GM12878 (cell line): ENCODE measurements around the gene GPC6. TPM values are rescaled to one million over a fixed set of nuclear protein-coding genes. Genes with fewer than 3 reads are reported as not detected.

Source experiments
- IRF4 ChIP-seq: IDR thresholded peaks from 2 replicates; pipeline ENCODE4 v1.6.1; 2011; ENCODE audit warnings: low read depth, low read length
- KLF5 ChIP-seq: fragments of 450-650 bp; IDR thresholded peaks from 2 replicates; pipeline ENCODE4 v1.6.1; 2014; ENCODE audit warnings: mild to moderate bottlenecking; ENCODE audit not compliant: partially characterized antibody
- MEF2A ChIP-seq: IDR thresholded peaks from 2 replicates; pipeline ENCODE4 v1.6.1; 2011; ENCODE audit warnings: low read depth, mild to moderate bottlenecking, low read length, moderate library complexity; ENCODE audit not compliant: insufficient read depth
- MYB ChIP-seq: fragments of 150-350 bp; IDR thresholded peaks from 2 replicates; pipeline ENCODE4 v1.6.1; 2014; ENCODE audit warnings: mild to moderate bottlenecking, low read depth, low read length, borderline replicate concordance
- polyA plus RNA-seq, 11 experiments: library from polyadenylated mRNA; depleted of rRNA in 4 of 11; unstranded in 6 of 11; stranded (reverse) in 5 of 11; fragments of >200 nt; fragmentation: Nextera tagmentation in 4 of 11; fragmentation: Illumina TruSeq in 1 of 11; extraction: Ambion mirVana in 4 of 11; extraction: Trizol in 1 of 11; gene quantifications; 1 replicate in 1 of 11; 2 replicates in 10 of 11; pipeline versions ENCODE4 v1.2.1 to v1.2.3, GENCODE V29; 2011 to 2016; ENCODE audit warnings: inconsistent platforms in 2 of 11, missing spikeins in 2 of 11, low read depth in 1 of 11
- total RNA-seq, 4 experiments: library from RNA; depleted of rRNA in 3 of 4; stranded (reverse); fragments of >200 nt in 3 of 4; fragmentation: Illumina TruSeq in 1 of 4; extraction: Trizol in 1 of 4; gene quantifications; 2 replicates each; pipeline versions ENCODE4 v1.2.1 to v1.2.3, GENCODE V29; 2013 to 2021
- TF ChIP-seq, protein P1 (sequence below): fragments of 450-650 bp; formaldehyde crosslinking; IDR thresholded peaks from 2 replicates; pipeline ENCODE4 v1.4.0; 2020; ENCODE audit warnings: mild to moderate bottlenecking, moderate library complexity
- TF ChIP-seq, protein P2 (sequence below): fragments of 150-350 bp; IDR thresholded peaks from 2 replicates; pipeline ENCODE4 v1.6.1; 2016; ENCODE audit warnings: low read depth, low read length
- TF ChIP-seq, protein P3 (sequence below): fragments of 450-650 bp; IDR thresholded peaks from 2 replicates; pipeline ENCODE4 v1.6.1; 2016; ENCODE audit warnings: mild to moderate bottlenecking

The GPC6 gene
- total and polyA plus RNA-seq, 10 of the 15 experiments (the other 5 are each of a cell fraction or from before 2014, with no cell fraction given) = 0.03 to 0.04 (median 0.03) TPM; not detected in 7

DNA sequence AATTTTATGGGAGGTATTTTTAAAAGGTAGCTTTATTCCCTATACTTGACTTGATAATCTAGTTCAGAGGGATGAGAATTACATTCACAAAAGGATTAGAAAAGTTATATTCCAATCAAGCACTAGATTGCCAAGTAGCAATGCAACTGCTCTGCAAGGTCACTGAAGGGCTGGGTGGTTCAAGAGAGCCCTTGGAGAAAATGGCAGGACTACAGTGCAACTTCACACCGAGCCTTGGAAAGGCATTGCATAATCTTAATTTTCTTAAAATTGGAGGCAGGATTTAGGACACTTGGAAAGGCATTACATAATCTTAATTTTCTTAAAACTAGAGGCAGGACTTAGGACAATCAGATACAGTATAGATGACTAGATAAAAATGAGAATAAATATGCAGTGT is 936.9 kb downstream of the GPC6 start (continued):
- TF ChIP-seq, protein P1, sequence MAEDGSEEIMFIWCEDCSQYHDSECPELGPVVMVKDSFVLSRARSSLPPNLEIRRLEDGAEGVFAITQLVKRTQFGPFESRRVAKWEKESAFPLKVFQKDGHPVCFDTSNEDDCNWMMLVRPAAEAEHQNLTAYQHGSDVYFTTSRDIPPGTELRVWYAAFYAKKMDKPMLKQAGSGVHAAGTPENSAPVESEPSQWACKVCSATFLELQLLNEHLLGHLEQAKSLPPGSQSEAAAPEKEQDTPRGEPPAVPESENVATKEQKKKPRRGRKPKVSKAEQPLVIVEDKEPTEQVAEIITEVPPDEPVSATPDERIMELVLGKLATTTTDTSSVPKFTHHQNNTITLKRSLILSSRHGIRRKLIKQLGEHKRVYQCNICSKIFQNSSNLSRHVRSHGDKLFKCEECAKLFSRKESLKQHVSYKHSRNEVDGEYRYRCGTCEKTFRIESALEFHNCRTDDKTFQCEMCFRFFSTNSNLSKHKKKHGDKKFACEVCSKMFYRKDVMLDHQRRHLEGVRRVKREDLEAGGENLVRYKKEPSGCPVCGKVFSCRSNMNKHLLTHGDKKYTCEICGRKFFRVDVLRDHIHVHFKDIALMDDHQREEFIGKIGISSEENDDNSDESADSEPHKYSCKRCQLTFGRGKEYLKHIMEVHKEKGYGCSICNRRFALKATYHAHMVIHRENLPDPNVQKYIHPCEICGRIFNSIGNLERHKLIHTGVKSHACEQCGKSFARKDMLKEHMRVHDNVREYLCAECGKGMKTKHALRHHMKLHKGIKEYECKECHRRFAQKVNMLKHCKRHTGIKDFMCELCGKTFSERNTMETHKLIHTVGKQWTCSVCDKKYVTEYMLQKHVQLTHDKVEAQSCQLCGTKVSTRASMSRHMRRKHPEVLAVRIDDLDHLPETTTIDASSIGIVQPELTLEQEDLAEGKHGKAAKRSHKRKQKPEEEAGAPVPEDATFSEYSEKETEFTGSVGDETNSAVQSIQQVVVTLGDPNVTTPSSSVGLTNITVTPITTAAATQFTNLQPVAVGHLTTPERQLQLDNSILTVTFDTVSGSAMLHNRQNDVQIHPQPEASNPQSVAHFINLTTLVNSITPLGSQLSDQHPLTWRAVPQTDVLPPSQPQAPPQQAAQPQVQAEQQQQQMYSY (CRISPR knock-in tag) = no peak
- TF ChIP-seq, protein P2, sequence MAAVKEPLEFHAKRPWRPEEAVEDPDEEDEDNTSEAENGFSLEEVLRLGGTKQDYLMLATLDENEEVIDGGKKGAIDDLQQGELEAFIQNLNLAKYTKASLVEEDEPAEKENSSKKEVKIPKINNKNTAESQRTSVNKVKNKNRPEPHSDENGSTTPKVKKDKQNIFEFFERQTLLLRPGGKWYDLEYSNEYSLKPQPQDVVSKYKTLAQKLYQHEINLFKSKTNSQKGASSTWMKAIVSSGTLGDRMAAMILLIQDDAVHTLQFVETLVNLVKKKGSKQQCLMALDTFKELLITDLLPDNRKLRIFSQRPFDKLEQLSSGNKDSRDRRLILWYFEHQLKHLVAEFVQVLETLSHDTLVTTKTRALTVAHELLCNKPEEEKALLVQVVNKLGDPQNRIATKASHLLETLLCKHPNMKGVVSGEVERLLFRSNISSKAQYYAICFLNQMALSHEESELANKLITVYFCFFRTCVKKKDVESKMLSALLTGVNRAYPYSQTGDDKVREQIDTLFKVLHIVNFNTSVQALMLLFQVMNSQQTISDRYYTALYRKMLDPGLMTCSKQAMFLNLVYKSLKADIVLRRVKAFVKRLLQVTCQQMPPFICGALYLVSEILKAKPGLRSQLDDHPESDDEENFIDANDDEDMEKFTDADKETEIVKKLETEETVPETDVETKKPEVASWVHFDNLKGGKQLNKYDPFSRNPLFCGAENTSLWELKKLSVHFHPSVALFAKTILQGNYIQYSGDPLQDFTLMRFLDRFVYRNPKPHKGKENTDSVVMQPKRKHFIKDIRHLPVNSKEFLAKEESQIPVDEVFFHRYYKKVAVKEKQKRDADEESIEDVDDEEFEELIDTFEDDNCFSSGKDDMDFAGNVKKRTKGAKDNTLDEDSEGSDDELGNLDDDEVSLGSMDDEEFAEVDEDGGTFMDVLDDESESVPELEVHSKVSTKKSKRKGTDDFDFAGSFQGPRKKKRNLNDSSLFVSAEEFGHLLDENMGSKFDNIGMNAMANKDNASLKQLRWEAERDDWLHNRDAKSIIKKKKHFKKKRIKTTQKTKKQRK = no peak
- no peak for TF ChIP-seq MYB
- TF ChIP-seq KLF5 = no peak
- TF ChIP-seq IRF4 = no peak
- no peak for TF ChIP-seq MEF2A
- TF ChIP-seq, protein P3, sequence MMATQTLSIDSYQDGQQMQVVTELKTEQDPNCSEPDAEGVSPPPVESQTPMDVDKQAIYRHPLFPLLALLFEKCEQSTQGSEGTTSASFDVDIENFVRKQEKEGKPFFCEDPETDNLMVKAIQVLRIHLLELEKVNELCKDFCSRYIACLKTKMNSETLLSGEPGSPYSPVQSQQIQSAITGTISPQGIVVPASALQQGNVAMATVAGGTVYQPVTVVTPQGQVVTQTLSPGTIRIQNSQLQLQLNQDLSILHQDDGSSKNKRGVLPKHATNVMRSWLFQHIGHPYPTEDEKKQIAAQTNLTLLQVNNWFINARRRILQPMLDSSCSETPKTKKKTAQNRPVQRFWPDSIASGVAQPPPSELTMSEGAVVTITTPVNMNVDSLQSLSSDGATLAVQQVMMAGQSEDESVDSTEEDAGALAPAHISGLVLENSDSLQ = no peak
